GM21723 (cell line): ENCODE results near the gene RNF38.
"Not testable (repeated sequence)": the region's sequence is repeated elsewhere in the genome, so short reads cannot be mapped to it uniquely, and the experiment has no call there.

Experiments used
- ATAC-seq: cut with Tn5 transposase; IDR thresholded peaks from one replicate; pipeline ENCODE4 v1.9.1; 2021; ENCODE audit warnings: mild to moderate bottlenecking, moderate library complexity; ENCODE audit not compliant: unreplicated experiment

The RNF38 gene

GRCh38 chr9:36399980-36400331, at the start of gene RNF38:
Gene RNF38, minus strand, starts transcription at chr9:36400269. Its CDS starts 161 bp downstream, at chr9:36400108.
- ATAC-seq, result no peak

- not testable (repeated sequence) for ATAC-seq
Observed at GRCh38 chr9:36448555-36448954, 48.5 kb upstream of the RNF38 start.

- no peak for ATAC-seq
Observed at GRCh38 chr9:36448017-36448416, 47.9 kb upstream of the RNF38 start.

- not testable (repeated sequence) for ATAC-seq
Observed at GRCh38 chr9:36446678-36447077, 46.6 kb upstream of the RNF38 start.

GRCh38 chr9:36445800-36446361, 45.8 kb upstream of the RNF38 start:
- ATAC-seq, result no peak

GRCh38 chr9:36444203-36444602, 44.1 kb upstream of the RNF38 start:
- no peak for ATAC-seq

GRCh38 chr9:36443581-36443980, 43.5 kb upstream of the RNF38 start:
- ATAC-seq, result no peak

GRCh38 chr9:36442710-36443109, 42.6 kb upstream of the RNF38 start:
- ATAC-seq, result no peak

- no peak for ATAC-seq
Observed at GRCh38 chr9:36441966-36442365, 41.9 kb upstream of the RNF38 start.

- ATAC-seq, result no peak
Observed at GRCh38 chr9:36438536-36439236, 38.6 kb upstream of the RNF38 start.

GRCh38 chr9:36437790-36438189, 37.7 kb upstream of the RNF38 start:
- no peak for ATAC-seq

- ATAC-seq, result no peak
Observed at GRCh38 chr9:36436909-36437308, 36.8 kb upstream of the RNF38 start.

- no peak for ATAC-seq
Observed at GRCh38 chr9:36433386-36433785, 33.3 kb upstream of the RNF38 start.

- ATAC-seq, result no peak
Observed at GRCh38 chr9:36431078-36431477, 31.0 kb upstream of the RNF38 start.

GRCh38 chr9:36426945-36427344, 26.9 kb upstream of the RNF38 start:
- ATAC-seq, result no peak

- ATAC-seq, result no peak
Observed at GRCh38 chr9:36426348-36426747, 26.3 kb upstream of the RNF38 start.

- ATAC-seq, result no peak
Observed at GRCh38 chr9:36424289-36425055, 24.4 kb upstream of the RNF38 start.

- no peak for ATAC-seq
Observed at GRCh38 chr9:36423206-36423605, 23.1 kb upstream of the RNF38 start.

GRCh38 chr9:36416890-36417289, 16.8 kb upstream of the RNF38 start:
- no peak for ATAC-seq

- ATAC-seq, result no peak
Observed at GRCh38 chr9:36415822-36416525, 15.9 kb upstream of the RNF38 start.

GRCh38 chr9:36411410-36411809, 11.3 kb upstream of the RNF38 start:
- not testable (repeated sequence) for ATAC-seq
